ENCODE results near the gene DCLK2. TPM values are rescaled to one million over a fixed set of nuclear protein-coding genes. Genes with fewer than 3 reads are reported as not detected.

The DCLK2 gene
- total RNA-seq, 2 experiments from 2014 or later = not detected

- Mint-ChIP-seq H3K9me3 (no peaks in the 10 kb centered on the region), H3K4me1 (ENCODE audit: low read depth) (no peaks in the 10 kb centered on the region), H3K4me3 (no peak overlapping the region), H3K36me3 (ENCODE audit: low read depth) (no peaks in the 10 kb centered on the region), H3K27ac (no peak overlapping the region), H3K27me3 (peaks cover 5% of the 10 kb centered on the region)
- TF ChIP-seq CTCF (IDR thresholded peaks at IDR 0.05) = no peak
- CTCF ChIA-PET = no interaction called here
- ATAC-seq (ENCODE audit: poor library complexity) (no peak), DNase-seq (no peak)
- Histone ChIP-seq H3K4me3 (ENCODE audit: low read length) (no peak overlapping the region), H3K27ac (ENCODE audit: low read depth in 1 of 2, low read length in 2 of 2) (no peak overlapping the region), H3K27me3 (ENCODE audit: control insufficient read depth in 1 of 2, insufficient read depth in 2 of 2, low read length in 2 of 2) (no peaks in the 10 kb centered on the region), H3K36me3 (ENCODE audit: insufficient read depth, low read length) (no peaks in the 10 kb centered on the region), H3K9me3 (ENCODE audit: control insufficient read depth in 1 of 2, insufficient read depth in 1 of 2, low read length in 2 of 2) (no peaks in the 10 kb centered on the region), H3K4me1 (ENCODE audit: insufficient read depth, low read length) (no peaks in the 10 kb centered on the region)
- intact Hi-C loops (cut with DNase I, micrococcal nuclease) = no loop called here
- POLR2A ChIA-PET = no interaction called here
Measured at GRCh38 chr4:150149381-150149780, 71.1 kb downstream of the DCLK2 start.

- no peak overlapping the region for H3K27ac ChIP-seq (ENCODE audit: low read depth in 1 of 2, low read length in 2 of 2)
- H3K36me3 Mint-ChIP-seq (ENCODE audit: low read depth) = no peaks in the 10 kb centered on the region
- H3K27me3 ChIP-seq (ENCODE audit: control insufficient read depth in 1 of 2, insufficient read depth in 2 of 2, low read length in 2 of 2) = no peaks in the 10 kb centered on the region
- no peak overlapping the region for H3K4me3 ChIP-seq (ENCODE audit: low read length)
- H3K9me3 Mint-ChIP-seq = no peaks in the 10 kb centered on the region
- H3K27me3 Mint-ChIP-seq = peaks cover 5% of the 10 kb centered on the region
- POLR2A ChIA-PET = no interaction called here
- intact Hi-C loops (cut with DNase I, micrococcal nuclease) = no loop called here
- no peaks in the 10 kb centered on the region for H3K36me3 ChIP-seq (ENCODE audit: insufficient read depth, low read length)
- H3K4me3 Mint-ChIP-seq = no peak overlapping the region
- H3K4me1 Mint-ChIP-seq (ENCODE audit: low read depth) = no peaks in the 10 kb centered on the region
- H3K4me1 ChIP-seq (ENCODE audit: insufficient read depth, low read length) = no peaks in the 10 kb centered on the region
- DNase-seq (no peak), ATAC-seq (ENCODE audit: poor library complexity) (no peak)
- no peak for TF ChIP-seq CTCF (IDR thresholded peaks at IDR 0.05)
- CTCF ChIA-PET = no interaction called here
- H3K9me3 ChIP-seq (ENCODE audit: control insufficient read depth in 1 of 2, insufficient read depth in 1 of 2, low read length in 2 of 2) = no peaks in the 10 kb centered on the region
- no peak overlapping the region for H3K27ac Mint-ChIP-seq
Measured at GRCh38 chr4:150150629-150151062, 72.4 kb downstream of the DCLK2 start.

GRCh38 chr4:150152766-150153165 lies 74.5 kb downstream of the DCLK2 start:
- no peaks in the 10 kb centered on the region for H3K9me3 Mint-ChIP-seq
- intact Hi-C loops (cut with DNase I, micrococcal nuclease) = no loop called here
- Histone ChIP-seq H3K9me3 (ENCODE audit: control insufficient read depth in 1 of 2, insufficient read depth in 1 of 2, low read length in 2 of 2) (no peaks in the 10 kb centered on the region), H3K4me3 (ENCODE audit: low read length) (no peak overlapping the region), H3K4me1 (ENCODE audit: insufficient read depth, low read length) (no peaks in the 10 kb centered on the region), H3K27me3 (ENCODE audit: control insufficient read depth in 1 of 2, insufficient read depth in 2 of 2, low read length in 2 of 2) (no peaks in the 10 kb centered on the region), H3K27ac (ENCODE audit: low read depth in 1 of 2, low read length in 2 of 2) (no peak overlapping the region), H3K36me3 (ENCODE audit: insufficient read depth, low read length) (no peaks in the 10 kb centered on the region)
- H3K4me3 Mint-ChIP-seq = no peak overlapping the region
- peaks cover 2% of the 10 kb centered on the region for H3K27me3 Mint-ChIP-seq
- ATAC-seq (ENCODE audit: poor library complexity) = no peak
- H3K36me3 Mint-ChIP-seq (ENCODE audit: low read depth) = no peaks in the 10 kb centered on the region
- TF ChIP-seq CTCF (IDR thresholded peaks at IDR 0.05) = no peak
- no peak overlapping the region for H3K27ac Mint-ChIP-seq
- POLR2A ChIA-PET = no interaction called here
- CTCF ChIA-PET = no interaction called here
- no peak for DNase-seq
- no peaks in the 10 kb centered on the region for H3K4me1 Mint-ChIP-seq (ENCODE audit: low read depth)

Measured in CD4-positive, alpha-beta T cell (primary cell).